Subcutaneous adipose tissue (tissue), 4 donors: ENCODE measurements around the gene CDC42EP3. TPM values are rescaled to one million over a fixed set of nuclear protein-coding genes. Genes with fewer than 3 reads are reported as not detected.

ENCODE experiments used
- total RNA-seq, 4 donors: library from RNA; depleted of rRNA; stranded (reverse); fragments of >200 nt; gene quantifications; one replicate each; pipeline ENCODE4 v1.1.0, GENCODE V29; 2016
- TF ChIP-seq, protein P1 (sequence below): fragments of 450-650 bp; IDR thresholded peaks from one replicate; pipeline ENCODE4 v1.5.1; 2016; ENCODE audit warnings: low read depth, mild to moderate bottlenecking, control low read depth, antibody characterized with exemption, moderate library complexity

Gene CDC42EP3
- total RNA-seq, 4 donors from 2014 or later, result 29.7 to 56.9 (median 40.6) TPM

- TF ChIP-seq, protein P1, sequence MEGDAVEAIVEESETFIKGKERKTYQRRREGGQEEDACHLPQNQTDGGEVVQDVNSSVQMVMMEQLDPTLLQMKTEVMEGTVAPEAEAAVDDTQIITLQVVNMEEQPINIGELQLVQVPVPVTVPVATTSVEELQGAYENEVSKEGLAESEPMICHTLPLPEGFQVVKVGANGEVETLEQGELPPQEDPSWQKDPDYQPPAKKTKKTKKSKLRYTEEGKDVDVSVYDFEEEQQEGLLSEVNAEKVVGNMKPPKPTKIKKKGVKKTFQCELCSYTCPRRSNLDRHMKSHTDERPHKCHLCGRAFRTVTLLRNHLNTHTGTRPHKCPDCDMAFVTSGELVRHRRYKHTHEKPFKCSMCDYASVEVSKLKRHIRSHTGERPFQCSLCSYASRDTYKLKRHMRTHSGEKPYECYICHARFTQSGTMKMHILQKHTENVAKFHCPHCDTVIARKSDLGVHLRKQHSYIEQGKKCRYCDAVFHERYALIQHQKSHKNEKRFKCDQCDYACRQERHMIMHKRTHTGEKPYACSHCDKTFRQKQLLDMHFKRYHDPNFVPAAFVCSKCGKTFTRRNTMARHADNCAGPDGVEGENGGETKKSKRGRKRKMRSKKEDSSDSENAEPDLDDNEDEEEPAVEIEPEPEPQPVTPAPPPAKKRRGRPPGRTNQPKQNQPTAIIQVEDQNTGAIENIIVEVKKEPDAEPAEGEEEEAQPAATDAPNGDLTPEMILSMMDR, result no peak
These were observed 68.7 kb downstream of the CDC42EP3 start for GRCh38 chr2:37602702-37603101.

- TF ChIP-seq, protein P1, result no peak
These were observed 69.4 kb downstream of the CDC42EP3 start for GRCh38 chr2:37602040-37602439.

DNA sequence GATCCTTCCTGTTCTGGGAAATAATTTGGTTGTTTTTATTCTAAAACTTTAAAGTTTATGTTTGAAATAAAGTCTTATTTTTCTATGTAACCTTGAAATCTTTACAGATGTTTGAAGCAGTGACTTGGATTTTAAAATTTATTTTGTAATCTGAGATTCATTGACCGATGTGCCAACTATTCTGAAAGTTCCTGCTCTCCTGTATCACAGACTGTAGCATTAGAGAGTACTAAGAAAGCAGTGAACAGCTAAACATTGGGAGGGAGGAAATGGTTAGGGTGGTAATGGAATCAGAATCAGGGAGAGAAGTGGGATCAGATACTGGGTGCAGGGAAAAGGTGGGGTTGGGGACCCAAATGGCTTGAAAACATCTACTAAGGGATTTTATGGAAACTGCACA is 69.9 kb downstream of the CDC42EP3 start:
- TF ChIP-seq, protein P1, result no peak

GRCh38 chr2:37600735-37601134 is 70.7 kb downstream of the CDC42EP3 start:
- TF ChIP-seq, protein P1, result no peak

DNA sequence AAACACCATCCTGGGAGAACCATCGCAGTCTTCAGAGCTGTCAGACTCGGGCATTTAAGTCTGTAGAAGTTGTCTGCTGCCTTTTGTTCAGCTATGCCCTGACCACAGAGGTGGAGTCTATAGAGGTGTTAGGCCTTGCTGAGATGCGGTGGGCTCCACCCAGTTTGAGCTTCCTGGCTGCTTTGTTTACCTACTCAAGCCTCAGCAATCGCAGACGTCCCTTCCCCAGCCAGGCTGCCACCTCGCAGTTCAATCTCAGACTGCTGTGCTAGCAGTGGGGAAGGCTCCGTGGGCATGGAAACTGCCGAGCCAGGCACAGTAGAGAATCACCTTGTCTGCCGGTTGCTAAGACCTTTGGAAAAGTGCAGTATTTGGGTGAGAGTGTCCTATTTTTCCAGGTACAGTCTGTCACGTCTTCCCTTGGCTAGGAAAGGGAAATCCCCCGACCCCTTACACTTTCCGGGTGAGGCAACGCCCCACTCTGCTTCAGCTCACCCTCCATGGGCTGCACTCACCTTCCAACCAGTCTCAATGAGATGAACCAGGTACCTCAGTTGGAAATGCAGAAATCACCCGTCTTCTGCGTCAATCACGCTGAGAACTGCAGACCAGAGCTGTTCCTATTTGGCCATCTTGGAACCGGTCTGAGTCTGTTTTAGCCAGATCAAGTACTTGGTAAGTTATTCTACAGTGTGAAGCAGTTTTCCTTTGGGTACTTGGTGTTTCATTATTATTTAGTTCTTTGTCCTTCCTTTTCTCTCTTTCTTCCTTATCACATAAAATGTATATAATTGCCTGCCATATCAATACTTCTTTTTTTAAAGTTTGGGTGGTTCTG is 71.5 kb downstream of the CDC42EP3 start:
- TF ChIP-seq, protein P1, result no peak

- TF ChIP-seq, protein P1, result no peak
These were observed 77.7 kb downstream of the CDC42EP3 start for GRCh38 chr2:37593694-37594093.

DNA sequence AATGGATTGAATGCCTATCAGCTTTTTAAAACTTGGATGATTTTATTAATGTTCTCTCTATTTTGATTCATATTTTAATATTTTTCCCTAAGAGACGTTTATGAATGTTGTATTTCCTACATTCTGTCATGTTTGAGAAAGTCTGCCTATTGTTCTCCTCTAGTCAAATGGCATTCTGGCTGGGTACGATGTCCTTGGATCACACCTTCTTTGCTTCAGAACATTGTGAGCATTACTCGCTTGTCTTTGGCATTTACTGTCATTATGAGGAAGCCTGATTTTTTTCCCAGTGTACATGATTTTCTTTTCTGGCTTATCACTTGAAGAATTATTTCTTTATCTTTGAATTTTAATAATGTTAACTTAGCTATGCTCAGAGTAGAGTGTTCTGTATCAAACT is 78.4 kb downstream of the CDC42EP3 start:
- TF ChIP-seq, protein P1, result no peak
